Esophagus muscularis mucosa (tissue), 4 donors: ENCODE data around the gene RTKN. TPM values are rescaled to one million over a fixed set of nuclear protein-coding genes. Genes with fewer than 3 reads are reported as not detected.

Experiments used
- DNase-seq: peaks from one replicate; pipeline ENCODE4 v3.0.0-alpha.2; 2017; ENCODE audit errors: extremely low spot score
- H3K27ac ChIP-seq, 4 donors: fragments of 200-600 bp; sonication (generic); replicated peaks in 1 of 4; 1 replicate in 3 of 4; 2 replicates in 1 of 4; pipeline ENCODE4 v1.5.1; 2016 to 2019; ENCODE audit warnings: mild to moderate bottlenecking in 1 of 4
- H3K27me3 ChIP-seq, 4 donors: fragments of 200-600 bp; sonication (generic); one replicate each; pipeline versions ENCODE4 v1.5.1 to v1.6.0; 2016 to 2019
- H3K36me3 ChIP-seq, 4 donors: fragments of 200-600 bp; sonication (generic); one replicate each; pipeline ENCODE4 v1.5.1; 2016 to 2019
- H3K4me1 ChIP-seq, 4 donors: fragments of 200-600 bp; sonication (generic); one replicate each; pipeline ENCODE4 v1.5.1; 2016 to 2019
- H3K4me3 ChIP-seq, 4 donors: fragments of 200-600 bp; sonication (generic); 1 replicate in 2 of 4; 2 replicates in 2 of 4; pipeline ENCODE4 v1.5.1; 2016 to 2019; ENCODE audit warnings: mild to moderate bottlenecking in 4 of 4, moderate library complexity in 1 of 4
- H3K9me3 ChIP-seq, 4 donors: fragments of 200-600 bp; sonication (generic); 1 replicate in 3 of 4; 2 replicates in 1 of 4; pipeline ENCODE4 v1.5.1; 2016 to 2019
- CTCF ChIP-seq, 3 experiments: fragments of 200-600 bp in 2 of 3; fragments of 450-650 bp in 1 of 3; sonication (generic) in 2 of 3; IDR thresholded peaks; one replicate each; pipeline ENCODE4 v1.5.1; 2017 to 2019; ENCODE audit warnings: antibody characterized with exemption in 3 of 3, mild to moderate bottlenecking in 2 of 3, moderate library complexity in 1 of 3
- EP300 ChIP-seq: sonication (generic); formaldehyde crosslinking; IDR thresholded peaks from one replicate; pipeline ENCODE4 v1.6.1; 2017; ENCODE audit warnings: antibody characterized with exemption
- POLR2A ChIP-seq: fragments of 450-650 bp; IDR thresholded peaks from one replicate; pipeline ENCODE4 v1.6.1; 2017; ENCODE audit warnings: antibody characterized with exemption, moderate library complexity, mild to moderate bottlenecking, low read depth
- POLR2AphosphoS5 ChIP-seq, 2 donors: sonication (generic); formaldehyde crosslinking; IDR thresholded peaks; one replicate each; pipeline ENCODE4 v1.6.1; 2017; ENCODE audit warnings: antibody characterized with exemption in 2 of 2
- WGBS: methylation state at CpG from one replicate; pipeline ENCODE4 v1.1.5; 2018; 5-methylcytosine and 5-hydroxymethylcytosine counted together
- intact Hi-C: fragments of 100-400 bp; cut with DNase I; formaldehyde crosslinking; loops from one replicate; pipeline ENCODE4 v1.15.1; 2023
- total RNA-seq, 4 donors: library from RNA; depleted of rRNA; stranded (reverse); fragments of >200 nt; gene quantifications; one replicate each; pipeline versions ENCODE4 v1.1.0 to v1.2.1, GENCODE V29; 2016

Gene RTKN
- total RNA-seq, 4 donors from 2014 or later: 8.4 to 14.1 (median 11.3) TPM

- intact Hi-C loops: no loop called here
- H3K4me3 ChIP-seq: no peak overlapping the region
- no peak overlapping the region for H3K27ac ChIP-seq
- 82% methylated on average over 1 of the region's 1 CpG for WGBS
- H3K4me1 ChIP-seq: peaks cover 27 to 38% (median 34%) of the 10 kb centered on the region in 4 donors
- DNase-seq: no peak
- no peaks in the 10 kb centered on the region for H3K36me3 ChIP-seq
- no peaks in the 10 kb centered on the region for H3K9me3 ChIP-seq
- no peaks in the 10 kb centered on the region for H3K27me3 ChIP-seq
- TF ChIP-seq POLR2AphosphoS5 (IDR thresholded peaks at IDR 0.05): no peak
- no peak for TF ChIP-seq POLR2A
- TF ChIP-seq EP300: no peak
- no peak for TF ChIP-seq CTCF (IDR thresholded peaks at IDR 0.05)
These were observed 22.4 kb downstream of the RTKN start for GRCh38 chr2:74419345-74419744.

- TF ChIP-seq POLR2AphosphoS5 (IDR thresholded peaks at IDR 0.05): no peak
- TF ChIP-seq EP300: no peak
- no peak for TF ChIP-seq POLR2A
- no peak for TF ChIP-seq CTCF (IDR thresholded peaks at IDR 0.05)
- no peaks in the 10 kb centered on the region for H3K36me3 ChIP-seq
- WGBS: 65% methylated on average over 24 of the region's 27 CpGs
- intact Hi-C loops: no loop called here
- no peak overlapping the region for H3K4me3 ChIP-seq
- DNase-seq: no peak
- H3K4me1 ChIP-seq: peaks cover 31 to 44% (median 41%) of the 10 kb centered on the region in 4 donors
- no peaks in the 10 kb centered on the region for H3K9me3 ChIP-seq
- H3K27ac ChIP-seq: no peak overlapping the region
- H3K27me3 ChIP-seq: no peaks in the 10 kb centered on the region
These were observed 23.4 kb downstream of the RTKN start for GRCh38 chr2:74418312-74418711.

- peaks cover 31 to 47% (median 41%) of the 10 kb centered on the region in 4 donors for H3K4me1 ChIP-seq
- no peaks in the 10 kb centered on the region for H3K27me3 ChIP-seq
- WGBS: 92% methylated on average over 6 of the region's 6 CpGs
- no peak for DNase-seq
- no peak overlapping the region for H3K27ac ChIP-seq
- TF ChIP-seq CTCF (IDR thresholded peaks at IDR 0.05) (no peak), EP300 (no peak), POLR2A (no peak), POLR2AphosphoS5 (IDR thresholded peaks at IDR 0.05) (no peak)
- no peak overlapping the region for H3K4me3 ChIP-seq
- intact Hi-C loops: no loop called here
- no peaks in the 10 kb centered on the region for H3K36me3 ChIP-seq
- H3K9me3 ChIP-seq: no peaks in the 10 kb centered on the region
These were observed 24.0 kb downstream of the RTKN start for GRCh38 chr2:74417763-74418162.

- 71% methylated on average over 3 of the region's 3 CpGs for WGBS
- no peak for TF ChIP-seq POLR2A
- TF ChIP-seq CTCF (IDR thresholded peaks at IDR 0.05): no peak
- no peak for TF ChIP-seq POLR2AphosphoS5 (IDR thresholded peaks at IDR 0.05)
- TF ChIP-seq EP300: no peak
- no peaks in the 10 kb centered on the region for H3K9me3 ChIP-seq
- H3K4me1 ChIP-seq: peaks cover 28 to 44% (median 38%) of the 10 kb centered on the region in 4 donors
- no peaks in the 10 kb centered on the region for H3K27me3 ChIP-seq
- DNase-seq: no peak
- H3K27ac ChIP-seq: no peak overlapping the region
- H3K36me3 ChIP-seq: no peaks in the 10 kb centered on the region
- no peak overlapping the region for H3K4me3 ChIP-seq
- intact Hi-C loops: no loop called here
These were observed 24.5 kb downstream of the RTKN start for GRCh38 chr2:74417197-74417596.

GRCh38 chr2:74416778-74417177 is 25.0 kb downstream of the RTKN start:
- intact Hi-C loops: no loop called here

More at GRCh38 chr2:74416778-74417177, 25.0 kb downstream of the RTKN start:
- TF ChIP-seq EP300: no peak
- H3K9me3 ChIP-seq: no peaks in the 10 kb centered on the region
- peaks cover 24 to 40% (median 33%) of the 10 kb centered on the region in 4 donors for H3K4me1 ChIP-seq
- no peak for DNase-seq
- no peak overlapping the region for H3K27ac ChIP-seq
- 73% methylated on average over 3 of the region's 3 CpGs for WGBS
- H3K36me3 ChIP-seq: no peaks in the 10 kb centered on the region
- no peak overlapping the region for H3K4me3 ChIP-seq
- H3K27me3 ChIP-seq: no peaks in the 10 kb centered on the region
